ES-I3 (cell line): Measurements from ENCODE around the gene EZR.

ENCODE experiments used
- H3K36me3 ChIP-seq: 2 replicates; pipeline ENCODE4 v1.6.1; 2013; ENCODE audit warnings: mild to moderate bottlenecking, low read length, control low read depth, moderate library complexity; ENCODE audit not compliant: insufficient read depth
- H3K4me1 ChIP-seq: 2 replicates; pipeline ENCODE4 v1.6.1; 2013; ENCODE audit warnings: mild to moderate bottlenecking, control low read depth, low read length; ENCODE audit not compliant: insufficient read depth
- H3K9ac ChIP-seq: 2 replicates; pipeline ENCODE4 v1.6.1; 2013; ENCODE audit warnings: low read depth, mild to moderate bottlenecking, low read length, moderate library complexity
- H3K9me3 ChIP-seq: 2 replicates; pipeline ENCODE4 v1.6.1; 2013; ENCODE audit warnings: mild to moderate bottlenecking, low read length, moderate library complexity; ENCODE audit not compliant: control insufficient read depth, insufficient read depth

Gene EZR

DNA sequence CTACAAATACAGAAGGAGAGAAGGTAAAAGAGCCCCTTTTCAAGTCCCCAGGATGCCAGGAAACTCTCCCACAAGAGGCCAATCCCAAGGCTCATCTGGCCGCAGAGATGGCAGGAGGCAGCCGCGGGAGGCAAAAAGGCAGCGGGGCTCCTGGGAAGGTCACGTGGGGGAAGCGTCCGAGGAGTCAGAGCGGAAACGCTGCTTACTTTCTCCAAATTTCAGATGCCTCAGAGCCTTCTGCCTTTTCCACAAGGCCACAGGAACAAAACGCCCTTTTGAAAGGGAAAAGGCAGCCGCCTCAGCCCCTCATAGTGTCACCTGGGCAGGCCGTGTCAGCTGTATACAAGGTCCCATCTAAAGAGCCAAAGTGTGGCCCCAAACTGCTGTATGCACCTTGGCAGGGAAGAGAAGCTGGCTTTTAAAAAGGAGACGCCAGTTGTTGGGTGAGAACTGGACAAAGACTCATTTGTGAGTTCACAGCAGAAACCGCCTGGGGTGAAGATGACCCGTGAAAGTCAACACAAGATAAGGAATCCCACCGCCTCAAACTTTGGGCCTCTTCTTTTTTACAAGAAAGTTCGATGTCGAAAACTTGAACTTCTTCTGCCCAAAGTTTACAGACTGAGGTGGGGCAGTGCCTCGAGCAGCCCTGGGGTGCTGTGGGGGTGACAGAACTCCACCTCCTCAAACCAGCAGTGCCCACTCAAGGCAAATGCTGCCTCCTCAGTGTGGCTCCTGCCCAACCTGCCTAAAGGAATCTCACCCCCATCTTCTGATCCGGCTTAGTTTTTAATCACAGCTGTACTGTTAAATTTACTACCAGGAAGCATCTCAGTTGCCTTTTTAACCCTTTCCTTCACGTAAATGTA is 45.4 kb downstream of the EZR start:
- H3K9ac ChIP-seq = no peak overlapping the region
- H3K9me3 ChIP-seq = no peaks in the 10 kb centered on the region
- H3K36me3 ChIP-seq = peaks cover 90% of the 10 kb centered on the region
- no peaks in the 10 kb centered on the region for H3K4me1 ChIP-seq

DNA sequence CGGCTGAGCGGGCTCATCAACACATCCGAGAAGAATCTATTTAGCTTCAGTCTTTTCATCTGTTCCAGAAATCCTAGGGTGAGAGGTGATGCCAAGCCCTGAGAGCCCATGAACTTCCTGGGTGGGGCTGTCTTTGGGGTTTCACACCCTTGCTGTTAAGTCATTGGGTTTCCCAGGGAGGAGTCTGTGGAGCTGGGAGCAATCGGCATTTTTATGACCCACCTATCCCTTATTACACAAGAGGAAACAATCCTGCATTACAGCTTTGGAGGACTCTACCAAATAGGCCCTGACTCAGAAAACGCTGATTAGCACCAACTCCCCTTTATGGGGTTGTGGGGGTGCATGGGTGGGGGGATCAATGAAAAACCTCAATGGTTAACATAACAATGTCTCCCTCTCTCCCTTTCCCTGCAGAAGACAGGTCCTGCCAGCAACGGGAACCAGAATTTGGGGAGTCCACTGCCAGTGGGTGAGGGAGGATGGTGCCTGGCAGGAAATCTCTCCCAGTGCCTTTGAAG is 46.3 kb downstream of the EZR start:
- Histone ChIP-seq H3K9ac (no peak overlapping the region), H3K4me1 (no peaks in the 10 kb centered on the region), H3K36me3 (peaks cover 91% of the 10 kb centered on the region), H3K9me3 (no peaks in the 10 kb centered on the region)

DNA sequence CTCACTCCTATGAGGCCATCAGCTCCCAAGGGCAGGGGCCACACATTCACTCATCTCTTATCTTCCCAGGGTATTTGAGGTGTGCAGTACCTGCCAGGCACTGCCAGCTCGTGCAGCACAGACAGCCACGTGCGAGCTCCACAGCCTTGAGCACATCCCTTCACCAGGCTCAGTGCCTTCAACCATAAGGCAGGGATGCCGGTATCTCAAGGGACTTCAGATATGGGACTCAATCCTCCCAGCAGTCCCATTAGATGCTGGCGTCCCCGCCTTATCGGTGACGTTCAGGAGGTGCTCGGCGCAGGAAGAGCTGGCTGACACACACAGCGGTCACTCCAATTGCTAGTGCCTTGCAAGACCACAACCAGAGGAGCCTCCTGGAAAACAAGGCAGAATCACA is 47.0 kb downstream of the EZR start:
- Histone ChIP-seq H3K9me3 (no peaks in the 10 kb centered on the region), H3K36me3 (peaks cover 91% of the 10 kb centered on the region), H3K4me1 (no peaks in the 10 kb centered on the region), H3K9ac (no peak overlapping the region)

DNA sequence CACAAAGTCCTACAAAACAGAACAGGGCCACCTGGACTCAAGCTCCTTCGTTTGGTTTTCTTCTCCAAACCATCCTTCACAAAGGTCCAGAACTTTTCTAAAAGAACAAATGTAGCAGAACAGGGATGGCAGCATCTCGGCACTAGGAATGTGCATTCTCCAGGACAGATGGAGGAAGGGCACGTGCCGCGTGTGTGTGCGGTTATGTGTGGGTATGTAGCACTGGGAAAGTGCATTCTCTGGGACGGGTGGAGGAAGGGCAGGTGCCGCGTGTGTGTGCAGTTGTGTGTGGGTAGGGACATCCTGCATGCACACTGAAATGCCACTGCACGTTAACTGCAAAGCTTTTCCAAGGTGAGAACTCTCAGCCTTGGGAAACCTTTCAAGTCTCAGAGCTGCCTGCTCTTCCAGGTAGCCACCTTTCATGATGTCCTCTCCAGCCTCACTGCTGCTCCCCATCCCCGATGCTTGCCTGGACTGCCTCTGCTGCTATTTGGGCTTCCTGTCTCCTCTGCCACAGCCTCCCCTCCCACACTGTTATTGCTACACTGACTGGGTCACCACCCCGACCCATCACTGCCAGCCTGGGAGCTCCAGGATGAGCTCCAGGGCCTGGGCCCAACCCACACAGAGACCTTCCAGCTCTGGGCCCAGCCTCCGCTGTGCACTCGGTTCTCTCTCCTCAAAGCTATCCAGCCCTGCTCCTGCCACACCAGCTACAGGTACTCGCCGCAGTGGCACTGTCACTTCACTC is 47.6 kb downstream of the EZR start:
- H3K36me3 ChIP-seq = peaks cover 89% of the 10 kb centered on the region
- H3K4me1 ChIP-seq = no peaks in the 10 kb centered on the region
- no peaks in the 10 kb centered on the region for H3K9me3 ChIP-seq
- H3K9ac ChIP-seq = no peak overlapping the region

DNA sequence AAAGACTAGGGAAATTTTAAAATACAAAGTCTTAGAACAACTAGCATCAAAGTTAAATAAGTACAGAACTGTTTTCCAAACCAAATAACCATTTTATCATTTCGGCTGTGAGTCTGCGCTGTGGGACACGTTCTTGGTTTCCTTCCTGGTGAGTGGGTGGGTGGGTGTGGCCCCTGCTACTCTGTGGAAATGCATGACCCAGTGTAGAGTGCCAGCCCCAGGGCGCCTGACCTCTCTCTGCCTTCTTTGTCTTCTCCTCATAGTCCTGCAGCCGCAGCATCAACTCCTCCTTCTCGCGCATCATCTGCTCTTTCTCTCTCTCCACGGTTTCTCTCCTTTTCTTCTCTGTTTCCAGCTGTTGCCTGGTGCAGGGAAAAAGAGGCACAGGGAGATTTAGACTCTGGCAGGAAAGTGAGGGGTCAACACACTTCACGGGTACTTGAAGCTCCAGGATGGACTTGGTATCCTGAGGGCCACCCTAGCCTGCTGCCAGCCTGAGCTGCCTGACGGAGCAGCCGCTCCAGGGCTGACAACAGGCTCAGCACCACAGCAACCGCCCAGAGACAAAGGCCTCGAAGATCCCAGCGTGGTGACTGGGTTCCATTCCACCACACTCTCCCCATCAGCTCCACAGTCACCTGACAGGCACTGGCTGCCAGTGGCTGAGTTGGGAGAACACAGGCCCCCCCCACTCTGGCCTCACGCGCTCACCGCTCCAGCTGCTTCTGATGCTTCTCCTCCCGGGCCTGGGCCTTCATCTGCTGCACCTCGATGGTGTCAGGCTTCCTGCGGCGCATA is 48.4 kb downstream of the EZR start:
- Histone ChIP-seq H3K4me1 (no peaks in the 10 kb centered on the region), H3K9ac (no peak overlapping the region), H3K36me3 (peaks cover 88% of the 10 kb centered on the region), H3K9me3 (no peaks in the 10 kb centered on the region)

DNA sequence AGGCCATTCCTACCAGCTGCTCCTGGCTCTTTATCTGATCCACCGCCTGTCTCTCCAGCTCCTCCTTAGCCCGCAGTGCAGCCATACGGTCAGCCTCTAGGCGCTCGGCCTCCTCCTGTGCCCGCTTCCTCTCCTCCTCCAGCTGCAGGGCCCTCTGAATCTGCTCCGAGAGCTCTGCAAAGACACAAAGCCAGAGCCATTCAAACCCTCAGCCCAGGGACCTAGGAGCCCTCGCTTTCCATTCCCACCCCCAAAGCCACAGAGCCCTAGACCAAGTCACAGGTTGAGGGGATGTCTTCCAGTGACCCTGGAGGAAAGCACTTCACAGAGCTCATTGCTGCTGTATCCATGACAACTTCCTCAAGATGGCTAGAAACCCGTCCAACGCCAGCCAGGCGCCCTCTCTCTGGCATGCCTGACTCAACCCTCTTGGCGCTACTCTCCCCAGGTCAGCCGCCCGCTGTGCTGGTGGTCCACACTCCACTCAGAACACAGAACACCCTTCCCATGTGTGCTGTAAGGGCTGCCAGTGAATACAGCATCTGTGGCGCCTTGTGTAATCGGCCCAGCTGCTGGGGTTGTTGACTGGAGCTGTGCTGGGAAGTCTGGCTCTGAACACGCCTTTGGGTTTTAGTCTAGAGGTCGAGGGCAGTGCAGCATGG is 49.3 kb downstream of the EZR start:
- H3K4me1 ChIP-seq = no peaks in the 10 kb centered on the region
- no peaks in the 10 kb centered on the region for H3K9me3 ChIP-seq
- H3K9ac ChIP-seq = no peak overlapping the region
- peaks cover 83% of the 10 kb centered on the region for H3K36me3 ChIP-seq

DNA sequence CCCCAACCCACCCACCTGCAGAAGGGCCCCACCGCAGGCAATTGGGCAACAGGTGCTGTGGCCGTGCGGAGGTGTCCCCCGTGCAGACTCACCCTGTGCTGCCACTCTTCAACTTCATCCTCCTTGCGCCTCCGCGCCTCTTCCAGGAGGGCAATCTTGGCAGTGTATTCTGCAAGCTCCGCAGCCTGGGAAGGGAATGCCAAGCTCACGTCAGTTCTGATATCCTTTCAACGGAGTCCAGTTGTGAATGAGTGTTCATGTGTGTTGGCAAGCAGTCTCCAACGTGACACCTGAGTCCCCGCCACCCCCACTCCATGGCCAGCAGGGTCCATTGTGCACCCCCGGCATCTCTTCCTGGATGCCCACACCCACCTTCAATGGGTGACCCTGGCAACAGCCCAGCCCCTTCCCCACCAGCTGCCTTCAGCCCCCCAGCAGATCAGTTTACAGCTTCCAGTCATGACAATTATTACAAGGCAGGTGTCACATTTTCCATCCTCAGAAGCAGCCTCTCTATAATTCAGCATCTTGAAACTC is 49.9 kb downstream of the EZR start:
- no peaks in the 10 kb centered on the region for H3K9me3 ChIP-seq
- no peak overlapping the region for H3K9ac ChIP-seq
- no peaks in the 10 kb centered on the region for H3K4me1 ChIP-seq
- peaks cover 77% of the 10 kb centered on the region for H3K36me3 ChIP-seq

DNA sequence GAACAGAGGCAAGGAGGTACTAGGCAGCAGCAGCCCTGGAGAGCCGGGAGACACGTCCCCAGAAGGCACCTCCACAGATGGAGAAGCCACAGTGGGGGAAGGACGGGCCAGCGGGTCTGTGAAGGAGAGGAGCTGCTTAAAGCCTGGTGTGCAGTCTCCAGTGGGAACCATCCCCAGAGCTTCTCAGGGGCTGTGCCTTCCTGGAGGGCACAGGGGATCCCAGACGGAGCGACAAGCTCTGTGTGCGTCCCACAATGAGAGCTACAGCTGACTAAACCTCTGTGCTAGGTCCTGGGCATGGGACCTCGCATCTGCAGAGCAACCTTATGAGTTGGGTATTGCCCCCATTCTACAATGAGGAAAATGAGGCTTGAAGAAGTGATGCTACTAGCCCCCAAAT is 50.7 kb downstream of the EZR start:
- no peaks in the 10 kb centered on the region for H3K4me1 ChIP-seq
- peaks cover 68% of the 10 kb centered on the region for H3K36me3 ChIP-seq
- no peaks in the 10 kb centered on the region for H3K9me3 ChIP-seq
- H3K9ac ChIP-seq = no peak overlapping the region

DNA sequence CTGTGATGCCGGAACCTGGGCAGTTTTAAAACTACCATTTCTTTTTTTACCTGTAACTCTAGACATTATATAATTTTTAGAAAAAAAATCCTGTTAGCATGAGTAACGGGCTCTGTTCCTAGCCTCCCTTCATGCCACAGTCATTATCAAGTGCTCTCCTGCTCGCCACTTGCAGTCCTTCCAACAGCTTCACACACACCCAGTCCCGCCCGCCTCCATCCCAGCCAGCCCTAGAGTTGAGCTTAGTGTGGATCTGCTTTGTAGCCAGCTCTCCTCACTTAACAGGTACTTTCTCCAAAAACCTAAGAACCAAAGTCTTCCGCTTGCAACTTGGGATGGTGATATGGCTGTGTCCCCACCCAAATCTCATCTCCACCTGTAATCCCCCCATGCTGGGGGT is 51.5 kb downstream of the EZR start:
- no peaks in the 10 kb centered on the region for H3K4me1 ChIP-seq
- no peak overlapping the region for H3K9ac ChIP-seq

DNA sequence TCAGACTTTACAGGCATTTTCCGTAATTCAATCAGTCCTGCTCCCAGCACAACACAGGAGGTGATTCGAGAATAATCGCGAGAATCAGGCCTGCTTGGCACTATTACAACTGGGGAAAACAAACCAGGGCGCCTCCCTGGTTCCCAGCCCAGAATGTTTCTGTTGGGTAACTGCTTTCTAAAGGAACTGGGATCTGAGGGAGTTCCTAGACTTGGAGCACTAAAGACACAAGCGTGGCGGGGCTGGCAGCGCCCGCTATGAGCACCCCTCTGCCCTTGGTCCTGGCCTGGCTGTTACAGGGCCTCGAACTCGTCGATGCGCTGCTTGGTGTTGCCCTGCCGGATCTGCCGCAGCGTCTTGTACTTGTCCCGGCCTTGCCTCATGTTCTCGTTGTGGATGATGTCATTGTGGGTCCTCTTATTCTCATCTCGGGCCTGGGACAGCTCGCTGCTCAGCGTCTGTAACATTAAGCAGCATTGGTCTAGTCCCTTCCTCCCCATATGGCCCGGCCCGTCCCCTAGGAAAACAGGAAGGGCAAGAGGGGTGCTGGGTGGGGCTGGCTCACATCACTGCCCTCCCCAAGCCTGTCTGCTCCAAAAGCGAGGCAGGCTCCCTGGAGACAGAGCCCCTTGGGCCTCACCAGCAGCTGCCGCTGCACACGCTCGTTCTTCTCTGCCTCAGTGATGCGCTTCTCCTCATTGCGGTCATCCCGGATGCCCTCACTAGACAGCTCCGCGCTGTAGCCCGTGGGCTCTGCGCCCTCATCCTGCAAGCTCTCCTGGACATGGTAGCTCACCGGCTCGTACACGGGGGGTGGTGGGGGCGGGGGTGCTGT is 52.3 kb downstream of the EZR start:
- H3K4me1 ChIP-seq = no peaks in the 10 kb centered on the region
- no peak overlapping the region for H3K9ac ChIP-seq
- H3K9me3 ChIP-seq = no peaks in the 10 kb centered on the region
- H3K36me3 ChIP-seq = peaks cover 52% of the 10 kb centered on the region

More for the DNA sequence above, 51.5 kb downstream of the EZR start:
- Histone ChIP-seq H3K36me3 (peaks cover 61% of the 10 kb centered on the region), H3K9me3 (no peaks in the 10 kb centered on the region)

DNA sequence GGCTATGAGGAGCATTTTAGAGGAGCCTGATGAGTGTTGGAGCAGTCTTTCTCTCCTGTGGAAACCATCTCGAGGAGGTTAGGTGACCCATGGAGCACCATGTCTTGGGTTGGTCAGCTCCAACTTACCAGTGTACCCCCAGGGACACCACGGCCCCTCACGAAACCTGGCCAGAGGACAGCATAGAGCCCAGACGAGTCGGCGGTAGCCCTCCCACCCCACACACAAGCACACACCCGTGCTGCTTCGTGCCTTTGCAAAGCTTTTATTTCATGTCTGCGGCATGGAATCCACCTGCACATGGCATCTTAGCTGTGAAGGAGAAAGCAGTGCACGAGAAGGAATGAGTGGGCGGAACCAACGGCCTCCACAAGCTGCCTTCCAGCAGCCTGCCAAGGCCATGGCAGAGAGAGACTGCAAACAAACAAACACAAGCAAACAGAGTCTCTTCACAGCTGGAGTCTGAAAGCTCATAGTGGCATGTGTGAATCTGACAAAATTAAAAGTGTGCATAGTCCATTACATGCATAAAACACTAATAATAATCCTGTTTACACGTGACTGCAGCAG is 53.6 kb downstream of the EZR start:
- Histone ChIP-seq H3K9ac (no peak overlapping the region), H3K36me3 (peaks cover 40% of the 10 kb centered on the region), H3K4me1 (no peaks in the 10 kb centered on the region; the same call in 1 of the 2 replicates), H3K9me3 (no peaks in the 10 kb centered on the region)

DNA sequence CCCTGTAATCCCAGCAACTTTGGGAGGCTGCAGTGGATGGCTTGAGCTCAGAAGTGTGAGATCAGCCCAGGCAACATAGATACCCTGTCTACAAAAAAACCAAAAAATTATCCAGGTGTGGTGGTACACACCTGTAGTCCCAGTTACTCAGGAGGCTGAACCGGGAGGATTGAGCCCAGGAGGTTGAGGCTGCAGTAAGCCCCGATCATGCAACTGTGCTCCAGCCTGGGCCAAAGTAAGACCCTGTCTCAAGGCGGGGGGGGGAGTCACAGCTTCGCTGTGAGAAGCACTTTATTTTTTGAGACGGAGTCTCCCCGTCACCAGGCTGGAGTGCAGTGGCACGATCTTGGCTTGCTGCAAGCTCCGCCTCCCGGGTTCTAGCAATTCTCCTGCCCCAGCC is 54.2 kb downstream of the EZR start:
- Histone ChIP-seq H3K4me1 (no peaks in the 10 kb centered on the region; the same call in 1 of the 2 replicates), H3K9me3 (no peaks in the 10 kb centered on the region), H3K9ac (no peak overlapping the region), H3K36me3 (peaks cover 34% of the 10 kb centered on the region)
